Neuronal stem cell (in vitro differentiated cells): ENCODE data around the gene ABCD4.
"Not testable (repeated sequence)": the region's sequence is repeated elsewhere in the genome, so short reads cannot be mapped to it uniquely, and the experiment has no call there.

Source experiments
- DNase-seq: peaks from one replicate; pipeline ENCODE4 v3.0.0-alpha.2; 2013; ENCODE audit warnings: low spot score
- H2AFZ ChIP-seq: one replicate; pipeline ENCODE4 v1.6.1; 2013; ENCODE audit warnings: mild to moderate bottlenecking, low read length, inconsistent platforms
- H2AK5ac ChIP-seq: 2 replicates; pipeline ENCODE4 v1.6.1; 2013; ENCODE audit warnings: low read depth, mild to moderate bottlenecking, inconsistent platforms, low read length, moderate library complexity, mixed read lengths
- H2BK120ac ChIP-seq: 2 replicates; pipeline ENCODE4 v1.6.1; 2013; ENCODE audit warnings: low read depth, mild to moderate bottlenecking, inconsistent platforms, low read length, moderate library complexity, mixed read lengths
- H2BK12ac ChIP-seq: one replicate; pipeline ENCODE4 v1.6.1; 2013; ENCODE audit warnings: low read length, inconsistent platforms
- H2BK15ac ChIP-seq: 2 replicates; pipeline ENCODE4 v1.6.1; 2013; ENCODE audit warnings: mild to moderate bottlenecking, low read length, inconsistent platforms, mixed read lengths
- H2BK5ac ChIP-seq: one replicate; pipeline ENCODE4 v1.6.1; 2013; ENCODE audit warnings: inconsistent platforms, mild to moderate bottlenecking, low read length, moderate library complexity
- H3K14ac ChIP-seq: one replicate; pipeline ENCODE4 v1.6.1; 2013; ENCODE audit warnings: low read length, inconsistent platforms
- H3K18ac ChIP-seq: 2 replicates; pipeline ENCODE4 v1.6.1; 2013; ENCODE audit warnings: low read length, inconsistent platforms
- H3K23ac ChIP-seq: 2 replicates; pipeline ENCODE4 v1.6.1; 2013; ENCODE audit warnings: low read depth, mild to moderate bottlenecking, mixed read lengths, low read length, inconsistent platforms; ENCODE audit not compliant: poor library complexity
- H3K27ac ChIP-seq: replicated peaks from 3 replicates; pipeline ENCODE4 v1.5.1; 2013; ENCODE audit warnings: low read length, inconsistent platforms
- H3K27me3 ChIP-seq, 3 experiments: 2 replicates each; pipeline ENCODE4 v1.6.1; 2013; ENCODE audit warnings: low read length in 3 of 3, mild to moderate bottlenecking in 2 of 3, inconsistent platforms in 1 of 3, low read depth in 1 of 3, mixed read lengths in 1 of 3, moderate library complexity in 1 of 3; ENCODE audit not compliant: control insufficient read depth in 3 of 3, insufficient read depth in 3 of 3
- H3K36me3 ChIP-seq, 2 donors: replicated peaks in 1 of 2; 2 replicates each; pipeline ENCODE4 v1.6.1; 2013; ENCODE audit warnings: low read length in 2 of 2; ENCODE audit not compliant: control insufficient read depth in 2 of 2, insufficient read depth in 2 of 2
- H3K4ac ChIP-seq: 2 replicates; pipeline ENCODE4 v1.6.1; 2013; ENCODE audit warnings: inconsistent platforms, mild to moderate bottlenecking, low read length, moderate library complexity
- H3K4me1 ChIP-seq, 2 donors: 1 replicate in 1 of 2; 2 replicates in 1 of 2; pipeline ENCODE4 v1.6.1; 2013; ENCODE audit warnings: low read length in 2 of 2, low read depth in 1 of 2; ENCODE audit not compliant: control insufficient read depth in 2 of 2, insufficient read depth in 1 of 2
- H3K4me2 ChIP-seq: one replicate; pipeline ENCODE4 v1.6.1; 2013; ENCODE audit warnings: mild to moderate bottlenecking, low read length, inconsistent platforms; ENCODE audit not compliant: insufficient read depth, poor library complexity, severe bottlenecking
- H3K4me3 ChIP-seq, 2 donors: 2 replicates each; pipeline ENCODE4 v1.5.1; 2013; ENCODE audit warnings: low read length in 2 of 2, mild to moderate bottlenecking in 2 of 2, inconsistent platforms in 1 of 2, moderate library complexity in 1 of 2
- H3K79me1 ChIP-seq: one replicate; pipeline ENCODE4 v1.6.1; 2013; ENCODE audit warnings: low read depth, mild to moderate bottlenecking, inconsistent platforms, low read length, moderate library complexity
- H3K9ac ChIP-seq: one replicate; pipeline ENCODE4 v1.6.1; 2013; ENCODE audit warnings: mild to moderate bottlenecking, low read depth, low read length, inconsistent platforms; ENCODE audit not compliant: poor library complexity
- H3K9me3 ChIP-seq, 2 donors: replicated peaks in 1 of 2; 2 replicates each; pipeline versions ENCODE3 to v1.6.1; 2013; ENCODE audit warnings: low read length in 2 of 2, mild to moderate bottlenecking in 2 of 2, inconsistent platforms in 1 of 2, low read depth in 1 of 2, mixed read lengths in 1 of 2, moderate library complexity in 1 of 2; ENCODE audit not compliant: control insufficient read depth in 2 of 2, insufficient read depth in 1 of 2
- H4K8ac ChIP-seq: one replicate; pipeline ENCODE4 v1.6.1; 2013; ENCODE audit warnings: low read depth, mild to moderate bottlenecking, inconsistent platforms, low read length, moderate library complexity
- H4K91ac ChIP-seq: one replicate; pipeline ENCODE4 v1.6.1; 2013; ENCODE audit warnings: low read length, low read depth, mild to moderate bottlenecking, inconsistent platforms; ENCODE audit not compliant: poor library complexity
- WGBS, 2 donors: extraction: QIAGEN DNeasy Blood & Tissue Kit; methylation state at CpG; one replicate each; pipeline ENCODE4 v1.1.7; 2013; ENCODE audit warnings: missing lambda C conversion rate in 2 of 2, mixed read lengths in 1 of 2; ENCODE audit not compliant: insufficient read length in 2 of 2, insufficient replicate concordance in 1 of 2; ENCODE audit errors: extremely low coverage in 2 of 2; 5-methylcytosine and 5-hydroxymethylcytosine counted together

Gene ABCD4

DNA sequence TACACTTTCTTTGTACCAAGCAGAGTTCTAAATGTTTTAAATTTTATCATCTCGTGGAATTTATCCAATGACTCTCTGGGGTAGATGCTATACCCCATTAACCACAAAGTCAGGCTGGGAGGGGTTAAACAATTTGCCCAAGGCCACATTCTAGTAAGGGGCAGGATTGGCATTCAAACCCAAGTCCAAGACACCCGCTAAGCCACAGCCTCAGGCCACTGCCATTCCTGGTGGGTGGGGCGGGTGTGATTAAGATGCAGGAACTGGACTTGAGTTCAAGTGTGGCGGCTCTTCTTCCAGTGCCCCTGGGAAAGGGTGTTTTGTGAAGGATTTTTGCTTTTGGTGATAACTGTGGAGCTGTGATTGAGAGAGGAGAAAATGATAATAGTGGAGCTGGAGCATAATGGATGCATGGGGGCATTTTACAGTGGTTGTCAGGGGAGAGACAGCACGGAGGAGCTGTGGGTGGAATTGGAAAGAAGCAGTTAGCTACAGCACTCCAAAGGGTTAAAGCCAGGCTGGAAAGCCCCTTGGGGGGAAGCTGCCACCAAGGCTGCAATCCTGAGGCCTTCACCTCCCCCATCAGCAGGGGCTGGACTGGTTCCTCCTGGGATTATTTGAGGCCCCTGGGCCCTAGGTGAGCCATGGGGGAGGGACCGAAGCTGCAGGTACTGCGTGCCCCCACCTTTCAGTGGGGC is 44.5 kb upstream of the ABCD4 start:
- Histone ChIP-seq H3K18ac (peak overlapping the region; percentile 74), H3K14ac (peak overlapping the region; percentile 56), H3K4me3 (no peak overlapping the region), H3K36me3 (no peaks in the 10 kb centered on the region), H4K91ac (no peak overlapping the region), H2BK12ac (peak overlapping the region; percentile 2), H3K4me1 (peaks cover 5 to 32% of the 10 kb centered on the region in 2 donors), H2BK120ac (peak overlapping the region; percentile 35), H2BK5ac (peak overlapping the region; percentile 45), H3K23ac (peak overlapping the region; percentile 40), H2AFZ (peak overlapping the region; percentile 73), H3K27me3 (peaks cover 0 to 32% (median 0%) of the 10 kb centered on the region in 3 experiments), H3K9me3 (no peaks in the 10 kb centered on the region), H4K8ac (no peak overlapping the region), H3K4ac (no peak overlapping the region), H3K79me1 (no peaks in the 10 kb centered on the region), H3K9ac (peak overlapping the region; percentile 31), H2AK5ac (peak overlapping the region; percentile 24), H2BK15ac (peak overlapping the region; percentile 95), H3K27ac (no peak overlapping the region), H3K4me2 (no peak overlapping the region)
- DNase-seq, result no peak
- no CpG with 5 or more reads among the region's 7 CpGs for WGBS, 2 donors

GRCh38 chr14:74346341-74346740 is 43.6 kb upstream of the ABCD4 start:
- Histone ChIP-seq H3K27ac (no peak overlapping the region), H3K23ac (no peak overlapping the region), H2BK120ac (no peak overlapping the region), H2AK5ac (no peak overlapping the region), H3K27me3 (peaks cover 0 to 28% (median 0%) of the 10 kb centered on the region in 3 experiments), H2BK12ac (no peak overlapping the region), H3K9ac (no peak overlapping the region), H3K4me1 (peaks cover 5 to 32% of the 10 kb centered on the region in 2 donors), H2AFZ (no peak overlapping the region), H3K36me3 (no peaks in the 10 kb centered on the region), H3K9me3 (no peaks in the 10 kb centered on the region), H3K4ac (no peak overlapping the region), H3K14ac (no peak overlapping the region), H3K4me3 (no peak overlapping the region), H2BK5ac (no peak overlapping the region), H2BK15ac (no peak overlapping the region), H4K8ac (no peak overlapping the region), H3K79me1 (no peaks in the 10 kb centered on the region), H4K91ac (no peak overlapping the region), H3K18ac (no peak overlapping the region), H3K4me2 (no peak overlapping the region)
- DNase-seq, result no peak
- no CpG with 5 or more reads among the region's 2 CpGs for WGBS, 2 donors

GRCh38 chr14:74333909-74334308 is 31.2 kb upstream of the ABCD4 start:
- Histone ChIP-seq H4K8ac (no peak overlapping the region), H3K27ac (no peak overlapping the region), H4K91ac (no peak overlapping the region), H3K4me3 (no peak overlapping the region), H2AK5ac (no peak overlapping the region), H3K9me3 (no peaks in the 10 kb centered on the region), H3K4ac (no peak overlapping the region), H2BK12ac (no peak overlapping the region), H3K18ac (no peak overlapping the region), H2AFZ (no peak overlapping the region), H3K79me1 (no peaks in the 10 kb centered on the region), H2BK5ac (no peak overlapping the region), H3K23ac (no peak overlapping the region), H3K36me3 (no peaks in the 10 kb centered on the region), H3K27me3 (peaks cover 0 to 15% (median 0%) of the 10 kb centered on the region in 3 experiments), H3K4me2 (no peak overlapping the region), H3K14ac (no peak overlapping the region), H3K4me1 (no peaks in the 10 kb centered on the region), H2BK120ac (no peak overlapping the region), H3K9ac (no peak overlapping the region), H2BK15ac (no peak overlapping the region)
- no peak for DNase-seq
- WGBS, 2 donors, result no CpG with 5 or more reads among the region's 4 CpGs

DNA sequence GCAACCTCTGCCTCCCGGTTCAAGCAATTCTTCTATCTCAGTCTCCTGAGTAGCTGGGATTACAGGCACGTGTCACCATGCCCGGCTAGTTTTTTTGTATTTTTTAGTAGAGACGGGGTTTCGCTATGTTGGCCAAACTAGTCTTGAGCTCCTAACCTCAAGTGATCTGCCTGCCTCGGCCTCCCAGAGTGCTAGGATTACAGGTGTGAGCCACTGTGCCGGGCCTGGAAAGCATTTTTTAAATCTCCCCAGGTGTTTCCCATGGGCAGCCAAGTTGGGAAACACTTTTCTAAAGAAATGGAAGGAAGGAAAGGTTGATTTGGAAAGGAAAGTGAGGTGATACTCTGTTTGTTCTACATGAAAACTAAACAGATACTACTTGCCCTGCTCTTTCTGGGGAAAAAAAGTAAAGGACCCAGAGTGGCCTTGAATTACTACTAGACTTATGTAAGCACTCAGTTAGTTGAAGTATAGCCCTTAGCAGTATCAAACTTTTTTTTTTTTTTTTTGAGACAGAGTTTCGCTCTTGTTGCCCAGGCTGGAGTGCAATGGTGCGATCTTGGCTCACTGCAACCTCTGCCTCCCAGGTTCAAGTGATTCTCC is 27.3 kb upstream of the ABCD4 start:
- not testable (repeated sequence) for H3K4me3 ChIP-seq, H2AFZ ChIP-seq, H3K4ac ChIP-seq, H4K8ac ChIP-seq, H3K23ac ChIP-seq, H3K27ac ChIP-seq, H2BK120ac ChIP-seq, H2BK5ac ChIP-seq, H4K91ac ChIP-seq, H3K18ac ChIP-seq, H3K27me3 ChIP-seq, H3K14ac ChIP-seq, H3K4me2 ChIP-seq, H2BK12ac ChIP-seq, DNase-seq, H3K9me3 ChIP-seq, H2AK5ac ChIP-seq, H3K36me3 ChIP-seq, H3K9ac ChIP-seq, H3K79me1 ChIP-seq, H2BK15ac ChIP-seq
- WGBS, 2 donors, result no CpG with 5 or more reads among the region's 9 CpGs
- peaks cover 14 to 19% of the 10 kb centered on the region in 2 donors for H3K4me1 ChIP-seq
